ENCODE data around the gene TP53TG3E.
"Not testable (repeated sequence)": the region's sequence is repeated elsewhere in the genome, so short reads cannot be mapped to it uniquely, and the experiment has no call there.

- not testable (repeated sequence) for TF ChIP-seq CTCF (IDR thresholded peaks at IDR 0.05); EP300 (IDR thresholded peaks at IDR 0.05; ENCODE audit: borderline replicate concordance in 1 of 2, low read depth in 1 of 2, low read length in 1 of 2); GABPA (IDR thresholded peaks at IDR 0.05; ENCODE audit: low read depth); RCOR1 (IDR thresholded peaks at IDR 0.05; ENCODE audit: low read length); FOXM1 (IDR thresholded peaks at IDR 0.05; ENCODE audit: low read depth); USF2 (IDR thresholded peaks at IDR 0.05; ENCODE audit: borderline replicate concordance, low read depth, low read length)
Observed at GRCh38 chr16:33337627-33338542, 33.8 kb downstream of the TP53TG3E start.

Data from SK-N-SH (cell line).